ENCODE results near the gene MARVELD2. TPM values are rescaled to one million over a fixed set of nuclear protein-coding genes. Genes with fewer than 3 reads are reported as not detected.
"Not testable (repeated sequence)": the region's sequence is repeated elsewhere in the genome, so short reads cannot be mapped to it uniquely, and the experiment has no call there.

MARVELD2 gene
- total and polyA plus RNA-seq, 4 donors, result 2.4 to 12.9 (median 2.6) TPM

DNA sequence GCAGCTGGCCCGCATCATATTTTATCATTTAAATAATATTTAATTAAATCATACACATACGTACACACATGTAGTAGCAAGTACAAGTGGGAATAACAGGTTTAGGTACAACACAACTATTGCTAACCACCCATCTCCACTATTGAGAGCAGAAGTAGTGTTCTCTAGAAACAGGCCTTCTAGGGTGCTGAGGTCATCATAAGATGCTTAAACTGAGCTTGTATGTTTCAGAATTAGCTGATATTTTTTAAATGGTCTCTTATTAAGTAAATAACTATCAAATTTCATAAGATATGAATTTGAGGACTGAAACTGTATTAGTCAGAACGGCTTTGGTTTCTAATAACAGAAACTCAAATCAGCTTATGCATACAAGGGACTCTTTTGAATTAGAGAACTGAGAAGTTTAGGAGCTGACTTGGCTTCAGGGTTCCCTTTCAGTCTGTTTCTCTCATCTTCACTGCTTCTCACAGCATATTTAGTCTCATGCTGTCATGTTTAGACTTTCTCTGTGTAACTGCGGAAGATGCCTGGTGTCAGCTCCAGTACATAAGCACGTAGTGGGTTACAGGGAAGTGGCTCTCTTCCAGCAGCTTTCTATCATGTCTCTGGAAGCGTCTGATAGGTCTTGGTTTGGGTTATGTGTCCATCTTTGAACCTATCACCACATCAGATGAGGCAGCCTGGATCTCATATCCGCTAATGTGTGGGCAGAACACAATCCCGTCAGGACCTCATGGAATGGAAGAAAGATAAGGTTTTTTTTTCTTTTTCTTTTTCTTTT, 52.7 kb downstream of the MARVELD2 start:
- DNase-seq (ENCODE audit: low read depth in 4 of 6, low spot score in 6 of 6), result no peak
- Histone ChIP-seq H3K27ac (ENCODE audit: low read depth, low read length) (no peak overlapping the region), H3K27me3 (ENCODE audit: control insufficient read depth, insufficient read depth, low read length) (no peaks in the 10 kb centered on the region), H3K4me1 (ENCODE audit: control insufficient read depth, insufficient read depth, low read length) (no peaks in the 10 kb centered on the region), H3K36me3 (ENCODE audit: control insufficient read depth, insufficient read depth, low read length) (no peaks in the 10 kb centered on the region), H3K9me3 (ENCODE audit: control insufficient read depth, insufficient read depth, low read length) (no peaks in the 10 kb centered on the region), H3K4me3 (ENCODE audit: low read depth, low read length) (no peak overlapping the region)
- 80% methylated on average over 1 of the region's 8 CpGs for WGBS (ENCODE audit: insufficient coverage)

DNA sequence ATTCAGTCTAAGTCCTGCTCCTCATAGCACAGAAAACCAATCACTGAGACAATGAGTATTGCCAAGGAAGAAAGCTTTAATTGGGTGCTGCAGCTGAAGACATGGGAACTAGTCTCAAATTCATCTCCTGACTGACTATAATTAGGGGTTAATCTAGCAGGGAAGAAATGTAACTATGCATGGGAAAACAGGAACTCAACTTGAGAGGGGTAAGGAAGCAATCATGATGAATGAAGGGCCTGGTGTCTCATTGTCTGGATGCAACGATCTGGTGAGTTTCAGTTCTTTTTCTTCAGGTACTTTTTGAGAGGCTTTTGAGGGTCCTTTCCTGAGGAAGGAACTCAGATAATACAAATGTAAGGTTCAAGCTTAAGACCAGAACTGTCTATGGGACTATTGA, 53.7 kb downstream of the MARVELD2 start:
- H3K27me3 ChIP-seq (ENCODE audit: control insufficient read depth, insufficient read depth, low read length), result no peaks in the 10 kb centered on the region
- H3K4me3 ChIP-seq (ENCODE audit: low read depth, low read length), result no peak overlapping the region
- no peaks in the 10 kb centered on the region for H3K4me1 ChIP-seq (ENCODE audit: control insufficient read depth, insufficient read depth, low read length)
- 43% methylated on average over 1 of the region's 1 CpG for WGBS (ENCODE audit: insufficient coverage)
- no peaks in the 10 kb centered on the region for H3K36me3 ChIP-seq (ENCODE audit: control insufficient read depth, insufficient read depth, low read length)
- no peak overlapping the region for H3K27ac ChIP-seq (ENCODE audit: low read depth, low read length)
- H3K9me3 ChIP-seq (ENCODE audit: control insufficient read depth, insufficient read depth, low read length), result no peaks in the 10 kb centered on the region
- peak in 1 of 6 donors; percentile 8 for DNase-seq (ENCODE audit: low read depth in 4 of 6, low spot score in 6 of 6)

DNA sequence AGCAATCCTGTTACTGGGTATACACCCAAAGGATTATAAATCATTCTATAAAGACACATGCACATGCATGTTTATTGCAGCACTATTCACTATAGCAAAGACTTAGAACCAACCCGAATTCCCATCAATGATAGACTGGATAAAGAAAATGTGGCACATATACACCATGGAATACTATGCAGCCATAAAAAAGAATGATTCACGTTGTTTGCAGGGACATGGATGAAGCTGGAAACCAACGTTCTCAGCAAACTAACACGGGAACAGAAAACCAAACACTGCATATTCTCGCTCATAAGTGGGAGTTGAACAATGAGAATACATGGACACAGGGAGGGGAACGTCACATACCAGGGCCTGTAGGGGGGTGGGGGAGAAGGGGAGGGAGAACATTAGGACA, 56.6 kb downstream of the MARVELD2 start:
- not testable (repeated sequence) for H3K27me3 ChIP-seq (ENCODE audit: control insufficient read depth, insufficient read depth, low read length); DNase-seq (ENCODE audit: low read depth in 4 of 6, low spot score in 6 of 6); H3K4me1 ChIP-seq (ENCODE audit: control insufficient read depth, insufficient read depth, low read length); H3K4me3 ChIP-seq (ENCODE audit: low read depth, low read length); H3K36me3 ChIP-seq (ENCODE audit: control insufficient read depth, insufficient read depth, low read length); H3K27ac ChIP-seq (ENCODE audit: low read depth, low read length); H3K9me3 ChIP-seq (ENCODE audit: control insufficient read depth, insufficient read depth, low read length)
- 80% methylated on average over 1 of the region's 6 CpGs for WGBS (ENCODE audit: insufficient coverage)

DNA sequence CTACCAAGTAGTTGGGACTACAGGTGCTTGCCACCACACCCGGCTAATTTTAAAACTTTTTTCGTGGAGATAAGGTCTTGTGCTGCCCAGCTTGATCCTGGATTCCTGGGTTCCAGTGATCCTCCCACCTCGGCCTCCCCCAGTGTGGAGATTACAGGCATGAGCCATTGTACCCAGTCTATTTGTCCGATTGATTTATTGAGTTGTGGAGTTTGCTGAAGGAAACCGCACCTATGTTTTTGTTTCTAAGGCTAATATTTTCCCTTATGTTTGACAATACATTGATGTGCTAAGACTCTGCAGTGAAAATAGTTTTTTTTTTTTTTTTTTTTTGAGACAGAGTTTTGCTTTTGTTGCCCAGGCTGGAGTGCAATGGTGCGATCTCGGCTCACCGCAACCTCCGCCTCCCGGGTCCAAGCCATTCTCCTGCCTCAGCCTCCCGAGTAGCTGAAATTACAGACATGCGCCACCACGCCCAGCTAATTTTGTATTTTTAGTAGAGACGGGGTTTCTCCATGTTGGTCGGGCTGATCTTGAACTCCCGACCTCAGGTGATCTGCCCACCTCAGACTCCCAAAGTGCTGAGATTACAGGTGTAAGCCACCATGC, 57.7 kb downstream of the MARVELD2 start:
- 91% methylated on average over 9 of the region's 16 CpGs for WGBS (ENCODE audit: insufficient coverage)
- not testable (repeated sequence) for H3K4me3 ChIP-seq (ENCODE audit: low read depth, low read length); H3K27ac ChIP-seq (ENCODE audit: low read depth, low read length); DNase-seq (ENCODE audit: low read depth in 4 of 6, low spot score in 6 of 6); H3K27me3 ChIP-seq (ENCODE audit: control insufficient read depth, insufficient read depth, low read length); H3K9me3 ChIP-seq (ENCODE audit: control insufficient read depth, insufficient read depth, low read length); H3K4me1 ChIP-seq (ENCODE audit: control insufficient read depth, insufficient read depth, low read length); H3K36me3 ChIP-seq (ENCODE audit: control insufficient read depth, insufficient read depth, low read length)

DNA sequence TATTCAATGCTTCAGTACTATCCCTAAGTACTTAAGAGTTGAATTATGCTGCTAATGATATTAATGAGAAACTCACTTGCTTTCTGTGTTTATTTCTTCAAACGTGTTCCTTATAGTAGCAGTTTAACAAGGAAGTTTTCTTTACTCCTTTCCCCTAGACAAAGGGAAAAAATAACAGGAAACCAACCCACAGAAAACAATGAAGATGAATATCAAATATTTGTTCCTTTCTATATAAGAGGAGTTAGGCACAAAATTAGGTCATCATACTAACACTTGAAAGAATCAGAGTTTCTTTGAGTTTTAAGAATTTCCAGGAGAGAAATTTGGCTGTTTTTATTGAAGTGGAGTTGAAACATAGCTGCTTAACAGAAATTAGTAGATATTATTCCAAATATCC, 62.3 kb downstream of the MARVELD2 start:
- Histone ChIP-seq H3K9me3 (ENCODE audit: control insufficient read depth, insufficient read depth, low read length) (no peaks in the 10 kb centered on the region), H3K27ac (ENCODE audit: low read depth, low read length) (no peak overlapping the region), H3K4me3 (ENCODE audit: low read depth, low read length) (no peak overlapping the region), H3K4me1 (ENCODE audit: control insufficient read depth, insufficient read depth, low read length) (no peaks in the 10 kb centered on the region), H3K27me3 (ENCODE audit: control insufficient read depth, insufficient read depth, low read length) (no peaks in the 10 kb centered on the region), H3K36me3 (ENCODE audit: control insufficient read depth, insufficient read depth, low read length) (no peaks in the 10 kb centered on the region)
- WGBS (ENCODE audit: insufficient coverage), result no CpG with 5 or more reads among the region's 1 CpG
- DNase-seq (ENCODE audit: low read depth in 4 of 6, low spot score in 6 of 6), result no peak

DNA sequence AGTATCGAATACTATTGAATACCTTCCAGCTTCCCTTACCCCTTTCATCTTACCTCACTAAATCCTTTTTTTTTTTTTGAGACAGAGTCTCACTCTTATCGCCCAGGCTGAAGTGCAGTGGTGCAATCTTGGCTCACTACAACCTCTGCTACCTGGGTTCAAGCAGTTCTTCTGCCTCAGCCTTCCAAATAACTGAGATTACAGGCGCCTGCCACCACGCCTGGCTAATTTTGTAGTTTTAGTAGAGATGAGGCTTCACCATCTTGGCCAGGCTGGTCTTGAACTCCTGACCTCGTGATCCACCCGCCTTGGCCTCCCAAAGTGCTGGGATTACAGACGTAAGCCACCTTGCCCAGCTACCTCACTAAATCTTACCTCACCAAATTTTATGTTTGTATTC, 63.4 kb downstream of the MARVELD2 start:
- not testable (repeated sequence) for H3K9me3 ChIP-seq (ENCODE audit: control insufficient read depth, insufficient read depth, low read length); H3K36me3 ChIP-seq (ENCODE audit: control insufficient read depth, insufficient read depth, low read length); DNase-seq (ENCODE audit: low read depth in 4 of 6, low spot score in 6 of 6); H3K4me3 ChIP-seq (ENCODE audit: low read depth, low read length); H3K27me3 ChIP-seq (ENCODE audit: control insufficient read depth, insufficient read depth, low read length); H3K4me1 ChIP-seq (ENCODE audit: control insufficient read depth, insufficient read depth, low read length); H3K27ac ChIP-seq (ENCODE audit: low read depth, low read length)
- 92% methylated on average over 6 of the region's 7 CpGs for WGBS (ENCODE audit: insufficient coverage)

DNA sequence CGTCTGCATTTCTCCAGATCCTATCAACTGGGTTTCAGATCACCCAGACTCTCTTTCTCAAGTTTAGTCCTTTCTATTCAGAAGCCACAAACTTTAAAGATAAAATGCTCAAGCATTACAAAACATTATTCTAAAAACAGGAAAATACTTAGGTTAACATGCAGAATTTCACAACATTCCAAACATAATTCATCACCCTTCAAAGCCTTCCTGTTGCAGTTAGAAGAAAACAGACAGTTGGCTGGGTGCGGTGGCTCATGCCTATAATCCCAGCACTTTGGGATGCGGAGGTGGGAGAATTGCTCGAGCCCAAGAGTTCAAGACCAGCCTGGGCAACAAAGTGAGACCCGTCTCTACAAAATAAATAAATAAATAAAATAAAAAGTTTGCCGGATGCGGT, 70.0 kb downstream of the MARVELD2 start:
- no peak overlapping the region for H3K4me3 ChIP-seq (ENCODE audit: low read depth, low read length)

DNA sequence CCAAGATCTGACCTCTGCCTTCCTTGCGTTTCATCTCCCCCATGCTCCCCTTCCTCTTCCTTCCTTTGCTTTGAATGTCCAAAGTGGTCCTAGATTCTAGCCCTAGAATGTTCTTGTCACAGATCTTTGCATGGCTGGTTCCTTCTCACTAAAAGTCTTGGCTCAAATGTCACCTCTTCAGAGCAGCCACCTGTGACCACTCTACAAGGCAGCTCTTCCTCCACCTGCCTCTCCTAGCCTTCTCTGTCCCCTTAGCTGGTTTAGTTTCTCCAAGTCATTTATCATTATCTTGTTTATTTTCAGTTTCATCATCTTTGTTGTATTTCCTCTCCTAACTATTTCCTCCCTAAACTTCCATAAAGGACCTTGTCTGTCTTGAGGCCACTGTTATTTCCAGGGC, 70.6 kb downstream of the MARVELD2 start:
- H3K36me3 ChIP-seq (ENCODE audit: control insufficient read depth, insufficient read depth, low read length), result no peaks in the 10 kb centered on the region
- no peaks in the 10 kb centered on the region for H3K9me3 ChIP-seq (ENCODE audit: control insufficient read depth, insufficient read depth, low read length)
- no peaks in the 10 kb centered on the region for H3K4me1 ChIP-seq (ENCODE audit: control insufficient read depth, insufficient read depth, low read length)
- no peak for DNase-seq (ENCODE audit: low read depth in 4 of 6, low spot score in 6 of 6)
- H3K27me3 ChIP-seq (ENCODE audit: control insufficient read depth, insufficient read depth, low read length), result no peaks in the 10 kb centered on the region
- no peak overlapping the region for H3K27ac ChIP-seq (ENCODE audit: low read depth, low read length)
- 89% methylated on average over 1 of the region's 1 CpG for whole genome bisulfite sequencing (ENCODE audit: insufficient coverage)
- no peak overlapping the region for H3K4me3 ChIP-seq (ENCODE audit: low read depth, low read length)

More for the DNA sequence above, 70.0 kb downstream of the MARVELD2 start:
- WGBS (ENCODE audit: insufficient coverage), result no CpG with 5 or more reads among the region's 7 CpGs
- no peaks in the 10 kb centered on the region for H3K27me3 ChIP-seq (ENCODE audit: control insufficient read depth, insufficient read depth, low read length)
- no peak for DNase-seq (ENCODE audit: low read depth in 4 of 6, low spot score in 6 of 6)
- H3K4me1 ChIP-seq (ENCODE audit: control insufficient read depth, insufficient read depth, low read length), result no peaks in the 10 kb centered on the region
- H3K9me3 ChIP-seq (ENCODE audit: control insufficient read depth, insufficient read depth, low read length), result no peaks in the 10 kb centered on the region
- no peak overlapping the region for H3K27ac ChIP-seq (ENCODE audit: low read depth, low read length)
- no peaks in the 10 kb centered on the region for H3K36me3 ChIP-seq (ENCODE audit: control insufficient read depth, insufficient read depth, low read length)

DNA sequence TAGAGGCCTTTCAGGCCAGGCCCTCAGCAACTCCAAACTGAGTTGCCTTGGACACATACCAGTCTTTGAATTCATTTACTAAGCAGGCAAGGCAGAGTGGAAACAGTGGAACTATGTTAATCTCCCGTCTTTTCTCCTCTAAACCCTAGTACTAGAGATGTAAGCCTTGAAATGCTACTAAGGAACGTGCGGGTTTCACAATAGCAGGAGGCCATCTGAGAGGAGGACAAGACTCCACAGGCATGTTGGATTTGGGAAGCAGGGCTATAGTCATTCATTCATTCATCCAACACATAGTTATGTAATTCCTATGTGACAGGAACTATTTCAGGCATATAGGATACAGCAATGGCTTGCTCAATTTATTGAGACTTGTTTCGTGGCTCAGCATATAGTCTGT, 74.3 kb downstream of the MARVELD2 start:
- DNase-seq (ENCODE audit: low read depth in 4 of 6, low spot score in 6 of 6), result no peak
- Histone ChIP-seq H3K36me3 (ENCODE audit: control insufficient read depth, insufficient read depth, low read length) (no peaks in the 10 kb centered on the region), H3K4me1 (ENCODE audit: control insufficient read depth, insufficient read depth, low read length) (peaks cover 17% of the 10 kb centered on the region), H3K9me3 (ENCODE audit: control insufficient read depth, insufficient read depth, low read length) (no peaks in the 10 kb centered on the region), H3K27me3 (ENCODE audit: control insufficient read depth, insufficient read depth, low read length) (peaks cover 27% of the 10 kb centered on the region), H3K27ac (ENCODE audit: low read depth, low read length) (no peak overlapping the region), H3K4me3 (ENCODE audit: low read depth, low read length) (no peak overlapping the region)
- WGBS (ENCODE audit: insufficient coverage), result no CpG with 5 or more reads among the region's 4 CpGs

DNA sequence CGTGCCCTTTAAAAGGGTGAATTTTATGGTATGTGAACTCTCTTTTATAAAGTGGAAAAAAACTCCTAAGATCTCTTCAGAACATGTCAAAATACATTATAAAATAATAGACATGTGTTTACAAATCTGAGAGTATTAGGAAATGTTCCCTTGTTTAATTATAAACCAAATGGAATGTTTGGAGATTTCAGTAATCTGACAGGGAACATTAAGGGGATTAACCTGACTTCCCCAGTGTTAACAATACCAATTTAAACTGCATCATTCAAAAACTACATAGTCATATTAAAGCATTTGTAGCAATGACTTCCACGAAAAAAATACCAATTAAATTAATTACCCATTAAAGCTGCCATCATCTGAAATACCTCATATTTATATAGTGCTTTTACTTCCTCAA, 76.1 kb downstream of the MARVELD2 start:
- Histone ChIP-seq H3K4me1 (ENCODE audit: control insufficient read depth, insufficient read depth, low read length) (peaks cover 17% of the 10 kb centered on the region), H3K27me3 (ENCODE audit: control insufficient read depth, insufficient read depth, low read length) (peaks cover 37% of the 10 kb centered on the region), H3K9me3 (ENCODE audit: control insufficient read depth, insufficient read depth, low read length) (no peaks in the 10 kb centered on the region), H3K4me3 (ENCODE audit: low read depth, low read length) (no peak overlapping the region), H3K36me3 (ENCODE audit: control insufficient read depth, insufficient read depth, low read length) (no peaks in the 10 kb centered on the region), H3K27ac (ENCODE audit: low read depth, low read length) (no peak overlapping the region)
- no CpG with 5 or more reads among the region's 2 CpGs for WGBS (ENCODE audit: insufficient coverage)
- DNase-seq (ENCODE audit: low read depth in 4 of 6, low spot score in 6 of 6), result no peak

Measured in spinal cord (tissue), 10 donors.